ENCODE results near the gene JADE2.

DNA sequence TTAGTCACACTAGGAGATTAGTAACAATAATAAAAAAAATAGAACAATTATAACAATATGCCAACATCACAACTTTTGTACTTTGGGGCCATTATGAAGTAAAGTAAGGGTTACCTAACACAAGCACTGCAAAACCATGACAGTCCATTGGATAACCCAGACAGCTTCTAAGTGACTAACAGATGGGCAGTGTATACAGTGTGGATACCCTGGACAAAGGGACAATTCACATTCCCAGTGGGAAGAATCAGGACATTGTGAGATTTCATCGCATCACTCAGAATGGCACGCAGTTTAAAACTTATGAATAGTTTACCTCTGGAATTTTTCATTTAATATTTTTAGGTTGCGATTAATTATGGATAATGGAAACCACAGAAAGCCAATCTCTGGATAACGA, 45.6 kb upstream of the JADE2 start:
- TF ChIP-seq, protein P1, sequence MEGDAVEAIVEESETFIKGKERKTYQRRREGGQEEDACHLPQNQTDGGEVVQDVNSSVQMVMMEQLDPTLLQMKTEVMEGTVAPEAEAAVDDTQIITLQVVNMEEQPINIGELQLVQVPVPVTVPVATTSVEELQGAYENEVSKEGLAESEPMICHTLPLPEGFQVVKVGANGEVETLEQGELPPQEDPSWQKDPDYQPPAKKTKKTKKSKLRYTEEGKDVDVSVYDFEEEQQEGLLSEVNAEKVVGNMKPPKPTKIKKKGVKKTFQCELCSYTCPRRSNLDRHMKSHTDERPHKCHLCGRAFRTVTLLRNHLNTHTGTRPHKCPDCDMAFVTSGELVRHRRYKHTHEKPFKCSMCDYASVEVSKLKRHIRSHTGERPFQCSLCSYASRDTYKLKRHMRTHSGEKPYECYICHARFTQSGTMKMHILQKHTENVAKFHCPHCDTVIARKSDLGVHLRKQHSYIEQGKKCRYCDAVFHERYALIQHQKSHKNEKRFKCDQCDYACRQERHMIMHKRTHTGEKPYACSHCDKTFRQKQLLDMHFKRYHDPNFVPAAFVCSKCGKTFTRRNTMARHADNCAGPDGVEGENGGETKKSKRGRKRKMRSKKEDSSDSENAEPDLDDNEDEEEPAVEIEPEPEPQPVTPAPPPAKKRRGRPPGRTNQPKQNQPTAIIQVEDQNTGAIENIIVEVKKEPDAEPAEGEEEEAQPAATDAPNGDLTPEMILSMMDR (conservative IDR thresholded peaks at IDR 0.05; ENCODE audit: low read depth, low read length): no peak
- no peak for TF ChIP-seq EZH2 (IDR thresholded peaks at IDR 0.05; ENCODE audit: borderline replicate concordance, low read depth, low read length, poor library complexity, severe bottlenecking)

Data from A673 (cell line).